HFFc6 (cell line): Measurements from ENCODE around the gene PCGF5. TPM values are rescaled to one million over a fixed set of nuclear protein-coding genes. Genes with fewer than 3 reads are reported as not detected.
A peak's percentile ranks its signal among the peaks of the same experiment; 100 is the strongest.

Experiments
- DNase-seq: peaks from one replicate; pipeline ENCODE4 v3.0.0-alpha.2; 2018
- H3K27ac Mint-ChIP-seq: 2 replicates; pipeline ENCODE4 v1.8.0; 2020; ENCODE audit warnings: mild to moderate bottlenecking, mixed read lengths
- H3K27me3 Mint-ChIP-seq: 2 replicates; pipeline ENCODE4 v1.8.0; 2021; ENCODE audit warnings: mild to moderate bottlenecking, moderate library complexity, mixed read lengths; ENCODE audit not compliant: insufficient read depth
- H3K36me3 Mint-ChIP-seq: 2 replicates; pipeline ENCODE4 v1.8.0; 2021; ENCODE audit warnings: low read depth, mixed read lengths
- H3K4me1 Mint-ChIP-seq: 2 replicates; pipeline ENCODE4 v1.8.0; 2020; ENCODE audit warnings: low read depth, mixed read lengths
- H3K4me3 Mint-ChIP-seq: 2 replicates; pipeline ENCODE4 v1.8.0; 2020; ENCODE audit warnings: mild to moderate bottlenecking, moderate library complexity, mixed read lengths
- H3K9me3 Mint-ChIP-seq: 2 replicates; pipeline ENCODE4 v1.8.0; 2020; ENCODE audit warnings: mild to moderate bottlenecking, mixed read lengths
- CTCF ChIP-seq: fragments of 200-600 bp; sonication (generic); IDR thresholded peaks from 2 replicates; pipeline ENCODE4 v1.5.0; 2021; ENCODE audit warnings: antibody characterized with exemption, mild to moderate bottlenecking
- total RNA-seq, 6 experiments: library from RNA; stranded (reverse); fragmentation: NEBNext Ultra II Directional; extraction: Animal tissue kit (Norgen Biotek cat#: 25700); gene quantifications; 2 replicates in 1 of 6; 3 replicates in 5 of 6; pipeline ENCODE4 v1.2.3, GENCODE V29; 2021

Gene PCGF5
- total RNA-seq, 6 experiments from 2014 or later = 23.5 to 36.9 (median 29.6) TPM

- peaks cover 9% of the 10 kb centered on the region for H3K27me3 Mint-ChIP-seq
- no peak overlapping the region for H3K27ac Mint-ChIP-seq
- TF ChIP-seq CTCF = no peak
- no peak for DNase-seq
- peaks cover 22% of the 10 kb centered on the region for H3K4me1 Mint-ChIP-seq
- H3K4me3 Mint-ChIP-seq = no peak overlapping the region
- H3K9me3 Mint-ChIP-seq = no peaks in the 10 kb centered on the region
- no peaks in the 10 kb centered on the region for H3K36me3 Mint-ChIP-seq
Observed at GRCh38 chr10:91309711-91310110, 89.2 kb downstream of the PCGF5 start.

DNA sequence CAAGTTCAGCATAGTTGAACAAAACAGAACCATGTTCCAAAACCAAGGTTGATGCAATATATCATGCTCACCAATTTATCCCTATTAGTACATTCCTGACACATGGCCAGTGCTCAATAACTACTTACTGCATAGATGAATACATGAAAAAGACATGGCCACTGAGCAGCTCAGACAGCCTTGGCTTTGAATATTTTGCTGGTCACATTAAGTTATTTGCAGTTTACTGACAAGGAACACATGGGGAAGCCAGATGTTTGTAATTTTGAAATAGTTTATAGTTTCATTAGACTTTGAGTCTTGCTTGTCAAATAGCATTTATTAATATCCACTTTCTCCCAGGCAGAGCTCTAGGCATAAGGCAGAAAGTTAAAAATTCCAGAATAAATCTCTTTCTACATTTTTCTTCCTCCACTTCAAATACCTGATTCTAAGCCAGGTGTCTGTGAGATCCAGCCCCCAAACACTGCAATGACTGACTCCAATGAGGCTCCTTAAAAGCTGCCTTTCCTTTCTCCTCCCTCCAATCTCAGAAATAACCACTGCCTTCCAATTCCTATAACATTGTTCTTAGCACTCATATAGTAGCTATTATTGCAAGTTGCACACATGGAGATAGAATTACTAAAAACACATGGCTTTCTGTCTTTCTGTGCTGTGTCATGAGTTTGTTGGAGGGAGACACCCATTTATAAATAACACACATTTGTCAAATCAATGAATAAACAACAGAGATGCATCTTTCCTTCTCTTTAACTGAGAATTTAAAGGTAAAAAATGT is 91.3 kb downstream of the PCGF5 start:
- Mint-ChIP-seq H3K4me1 (peaks cover 24% of the 10 kb centered on the region), H3K9me3 (no peaks in the 10 kb centered on the region), H3K4me3 (no peak overlapping the region), H3K27me3 (peaks cover 9% of the 10 kb centered on the region), H3K27ac (no peak overlapping the region), H3K36me3 (no peaks in the 10 kb centered on the region)
- DNase-seq = no peak
- TF ChIP-seq CTCF = no peak

DNA sequence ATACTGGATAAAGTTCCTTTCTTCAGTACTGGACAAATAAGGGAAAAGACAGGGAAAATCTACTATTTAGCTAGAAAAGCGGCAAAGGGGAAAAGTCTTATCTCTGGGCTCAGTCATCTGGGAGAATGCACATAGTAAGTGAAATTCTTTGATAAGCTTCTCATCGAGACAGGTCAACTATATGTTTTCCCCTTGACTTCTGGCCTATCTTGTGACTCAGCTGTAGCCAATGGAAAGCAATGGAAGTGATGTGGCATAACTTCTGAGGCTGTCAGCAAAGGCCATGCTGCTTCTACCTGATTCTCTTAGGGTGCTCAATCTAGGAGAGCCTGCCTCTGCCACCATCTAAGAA is 91.9 kb downstream of the PCGF5 start:
- no peak for DNase-seq
- Mint-ChIP-seq H3K27ac (no peak overlapping the region), H3K36me3 (no peaks in the 10 kb centered on the region), H3K27me3 (peaks cover 9% of the 10 kb centered on the region), H3K9me3 (no peaks in the 10 kb centered on the region), H3K4me1 (peaks cover 24% of the 10 kb centered on the region), H3K4me3 (no peak overlapping the region)
- TF ChIP-seq CTCF = no peak

GRCh38 chr10:91313796-91314485 is 93.5 kb downstream of the PCGF5 start:
- Mint-ChIP-seq H3K27ac (peak overlapping the region; percentile 67), H3K36me3 (no peaks in the 10 kb centered on the region)

DNA sequence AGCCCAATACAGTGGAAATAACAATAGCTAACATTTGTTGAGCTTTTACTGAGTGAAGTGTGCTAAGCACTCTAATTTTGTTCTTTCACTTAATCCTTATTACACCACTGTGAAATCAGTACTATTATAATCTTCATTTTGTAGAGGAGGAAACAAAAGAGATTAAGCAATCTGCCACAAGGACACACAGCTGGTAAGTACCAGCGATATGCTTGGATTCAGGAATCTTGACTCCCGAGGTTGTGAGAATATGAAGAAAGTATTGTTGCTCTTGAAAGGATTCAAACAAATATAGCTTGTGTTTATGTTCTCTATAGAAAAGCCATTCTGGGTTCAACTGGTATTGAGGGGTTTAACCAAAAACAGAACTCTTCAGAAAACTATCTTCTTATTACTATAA is 96.0 kb downstream of the PCGF5 start:
- no peaks in the 10 kb centered on the region for H3K36me3 Mint-ChIP-seq

More at GRCh38 chr10:91313796-91314485, 93.5 kb downstream of the PCGF5 start:
- Mint-ChIP-seq H3K4me1 (peaks cover 24% of the 10 kb centered on the region), H3K9me3 (no peaks in the 10 kb centered on the region), H3K4me3 (peak overlapping the region; percentile 30; the same call in 1 of the 2 replicates), H3K27me3 (peaks cover 8% of the 10 kb centered on the region)
- peak; percentile 33 for DNase-seq
- no peak for TF ChIP-seq CTCF

More for the DNA sequence above, 96.0 kb downstream of the PCGF5 start:
- DNase-seq = no peak
- Mint-ChIP-seq H3K9me3 (no peaks in the 10 kb centered on the region), H3K27ac (no peak overlapping the region), H3K4me1 (peaks cover 24% of the 10 kb centered on the region), H3K4me3 (no peak overlapping the region), H3K27me3 (peaks cover 6% of the 10 kb centered on the region; the same call in 1 of the 2 replicates)
- TF ChIP-seq CTCF = no peak
